Activated gamma-delta T cell treated with Interleukin-2 at 50 U/mL for 16 hours (primary cell): ENCODE data around the gene SOX3.

ENCODE experiments used
- DNase-seq: peaks from one replicate; pipeline ENCODE4 v3.0.0-alpha.2; 2020

SOX3 gene

GRCh38 chrX:140504371-140505324 lies at the start of gene SOX3:
Gene SOX3 (minus strand): TSS chrX:140505069. CDS start chrX:140505060, 9 bp downstream.
- DNase-seq = no peak

- no peak for DNase-seq
Observed at GRCh38 chrX:140548985-140549384, 44.1 kb upstream of the SOX3 start.

- DNase-seq = no peak
Observed at GRCh38 chrX:140526171-140526570, 21.3 kb upstream of the SOX3 start.

- no peak for DNase-seq
Observed at GRCh38 chrX:140525448-140525847, 20.6 kb upstream of the SOX3 start.

GRCh38 chrX:140524556-140524955 lies 19.7 kb upstream of the SOX3 start:
- no peak for DNase-seq

- no peak for DNase-seq
Observed at GRCh38 chrX:140521393-140521792, 16.5 kb upstream of the SOX3 start.

GRCh38 chrX:140514554-140514953 lies 9.7 kb upstream of the SOX3 start:
- no peak for DNase-seq

- no peak for DNase-seq
Observed at GRCh38 chrX:140510895-140511295, 6.0 kb upstream of the SOX3 start.

GRCh38 chrX:140510306-140510676 lies 5.4 kb upstream of the SOX3 start:
- no peak for DNase-seq

GRCh38 chrX:140509468-140510305 lies 4.8 kb upstream of the SOX3 start:
- DNase-seq = no peak

GRCh38 chrX:140508958-140509357 lies 4.1 kb upstream of the SOX3 start:
- no peak for DNase-seq

- DNase-seq = no peak
Observed at GRCh38 chrX:140507982-140508305, 3.1 kb upstream of the SOX3 start.

GRCh38 chrX:140507223-140507981 lies 2.5 kb upstream of the SOX3 start:
- DNase-seq = no peak

- no peak for DNase-seq
Observed at GRCh38 chrX:140505421-140506337, 810 bp upstream of the SOX3 start.

- DNase-seq = no peak
Observed at GRCh38 chrX:140503714-140504351, 1.0 kb downstream of the SOX3 start.

GRCh38 chrX:140503238-140503601 lies 1.6 kb downstream of the SOX3 start:
- no peak for DNase-seq

GRCh38 chrX:140502491-140503237 lies 2.2 kb downstream of the SOX3 start:
- DNase-seq = no peak

- DNase-seq = no peak
Observed at GRCh38 chrX:140501940-140502468, 2.9 kb downstream of the SOX3 start.

GRCh38 chrX:140501321-140501720 lies 3.5 kb downstream of the SOX3 start:
- no peak for DNase-seq

- no peak for DNase-seq
Observed at GRCh38 chrX:140500441-140500840, 4.4 kb downstream of the SOX3 start.

- DNase-seq = no peak
Observed at GRCh38 chrX:140495739-140496138, 9.1 kb downstream of the SOX3 start.
